IMR-90 (cell line): ENCODE measurements around the gene BET1L. TPM values are rescaled to one million over a fixed set of nuclear protein-coding genes. Genes with fewer than 3 reads are reported as not detected.

Experiments used
- ATAC-seq: fragments of 200-7000 bp; cut with Tn5 transposase; 2 replicates; pipeline ENCODE4 v1.9.1; 2020; ENCODE audit warnings: low read depth, mild to moderate bottlenecking, moderate library complexity
- BruUV-seq: library from RNA; stranded (reverse); fragments of 400-500 nt; replicated peaks from 2 replicates; lab custom pipeline; 2021; lab: Mats Ljungman, UMichigan
- CTCF ChIA-PET: fragments of 300-600 bp; formaldehyde crosslinking; extraction: SDS; loops from one replicate; lab custom pipeline; 2021; ENCODE audit warnings: antibody characterized with exemption; lab: Yijun Ruan, JAX
- POLR2A ChIA-PET: fragments of 300-600 bp; sonication (Branson Sonifier 250); formaldehyde crosslinking; loops from one replicate; lab custom pipeline; 2022; ENCODE audit warnings: antibody characterized with exemption; ENCODE audit not compliant: unreplicated experiment; lab: Charles Lee
- DNase-seq: peaks from one replicate; pipeline ENCODE4 v3.0.0; 2013
- H2AFZ ChIP-seq: replicated peaks from 2 replicates; pipeline ENCODE3; 2013; ENCODE audit warnings: low read length, mild to moderate bottlenecking; ENCODE audit not compliant: poor library complexity
- H2AK5ac ChIP-seq: 2 replicates; pipeline ENCODE4 v1.6.1; 2013; ENCODE audit warnings: low read depth, low read length, inconsistent platforms
- H2AK9ac ChIP-seq: replicated peaks from 2 replicates; pipeline ENCODE3; 2013; ENCODE audit warnings: mild to moderate bottlenecking, low read depth, low read length, moderate library complexity; ENCODE audit not compliant: poor library complexity
- H2BK120ac ChIP-seq: 2 replicates; pipeline ENCODE4 v1.6.1; 2013; ENCODE audit warnings: low read depth, low read length, inconsistent platforms
- H2BK15ac ChIP-seq: 3 replicates; pipeline ENCODE4 v1.6.1; 2013; ENCODE audit warnings: low read depth, low read length, inconsistent platforms
- H2BK20ac ChIP-seq: 2 replicates; pipeline ENCODE4 v1.6.1; 2013; ENCODE audit warnings: low read depth, mild to moderate bottlenecking, inconsistent platforms, low read length, moderate library complexity
- H2BK5ac ChIP-seq: 2 replicates; pipeline ENCODE4 v1.6.1; 2013; ENCODE audit warnings: mild to moderate bottlenecking, low read depth, low read length, inconsistent platforms; ENCODE audit not compliant: poor library complexity, severe bottlenecking
- H3K14ac ChIP-seq: replicated peaks from 2 replicates; pipeline ENCODE4 v1.6.1; 2013; ENCODE audit warnings: low read depth, low read length, inconsistent platforms
- H3K18ac ChIP-seq: 2 replicates; pipeline ENCODE4 v1.6.1; 2013; ENCODE audit warnings: low read depth, low read length, control low read depth
- H3K23ac ChIP-seq: 2 replicates; pipeline ENCODE4 v1.6.1; 2013; ENCODE audit warnings: low read depth, low read length, inconsistent platforms
- H3K27ac ChIP-seq: 2 replicates; pipeline ENCODE4 v1.5.1; 2013; ENCODE audit warnings: mild to moderate bottlenecking, control low read depth, low read length; ENCODE audit not compliant: insufficient read depth
- H3K27me3 ChIP-seq: 2 replicates; pipeline ENCODE4 v1.6.1; 2013; ENCODE audit warnings: low read length; ENCODE audit not compliant: control insufficient read depth, insufficient read depth
- H3K36me3 ChIP-seq: 2 replicates; pipeline ENCODE4 v1.6.1; 2013; ENCODE audit warnings: low read length, mixed read lengths; ENCODE audit not compliant: control insufficient read depth, insufficient read depth
- H3K4ac ChIP-seq: 2 replicates; pipeline ENCODE4 v1.6.1; 2013; ENCODE audit warnings: low read depth, low read length, inconsistent platforms
- H3K4me1 ChIP-seq: 2 replicates; pipeline ENCODE4 v1.6.1; 2013; ENCODE audit warnings: low read length, mixed read lengths; ENCODE audit not compliant: control insufficient read depth, insufficient read depth
- H3K4me2 ChIP-seq: 2 replicates; pipeline ENCODE4 v1.6.1; 2013; ENCODE audit warnings: low read depth, mild to moderate bottlenecking, control low read depth, low read length, moderate library complexity
- H3K4me3 ChIP-seq: 2 replicates; pipeline ENCODE4 v1.5.1; 2013; ENCODE audit warnings: low read depth, mild to moderate bottlenecking, control low read depth, low read length, moderate library complexity; ENCODE audit not compliant: insufficient read depth
- H3K56ac ChIP-seq: 2 replicates; pipeline ENCODE4 v1.6.1; 2013; ENCODE audit warnings: low read length, inconsistent platforms; ENCODE audit not compliant: insufficient read depth; ENCODE audit errors: extremely low read depth
- H3K79me1 ChIP-seq, 2 experiments: 2 replicates each; pipeline ENCODE4 v1.6.1; 2013; ENCODE audit warnings: low read length in 2 of 2, inconsistent platforms in 1 of 2, low read depth in 1 of 2
- H3K9ac ChIP-seq: 2 replicates; pipeline ENCODE4 v1.6.1; 2013; ENCODE audit warnings: low read depth, low read length, control low read depth
- H3K9me1 ChIP-seq: 2 replicates; pipeline ENCODE4 v1.6.1; 2013; ENCODE audit warnings: low read length, inconsistent platforms; ENCODE audit not compliant: insufficient read depth
- H3K9me3 ChIP-seq: 2 replicates; pipeline ENCODE4 v1.6.1; 2013; ENCODE audit warnings: low read length; ENCODE audit not compliant: control insufficient read depth, insufficient read depth
- H4K20me1 ChIP-seq: 2 replicates; pipeline ENCODE4 v1.6.1; 2013; ENCODE audit warnings: low read length, inconsistent platforms; ENCODE audit not compliant: insufficient read depth
- H4K5ac ChIP-seq: 2 replicates; pipeline ENCODE4 v1.6.1; 2013; ENCODE audit warnings: mild to moderate bottlenecking, low read depth, low read length, control low read depth
- H4K8ac ChIP-seq, 2 experiments: 2 replicates each; pipeline ENCODE4 v1.6.1; 2013; ENCODE audit warnings: low read depth in 2 of 2, low read length in 2 of 2, control low read depth in 1 of 2, inconsistent platforms in 1 of 2
- H4K91ac ChIP-seq: 2 replicates; pipeline ENCODE4 v1.6.1; 2013; ENCODE audit warnings: low read depth, low read length, inconsistent platforms; ENCODE audit not compliant: insufficient read depth
- CHD1 ChIP-seq: IDR thresholded peaks from 2 replicates; pipeline ENCODE4 v1.6.1; 2012; ENCODE audit warnings: low read depth, low read length, improper control_type of control experiment
- MAFK ChIP-seq: IDR thresholded peaks from 2 replicates; pipeline ENCODE4 v1.6.1; 2012; ENCODE audit warnings: low read depth, low read length, improper control_type of control experiment
- RAD21 ChIP-seq: IDR thresholded peaks from 2 replicates; pipeline ENCODE4 v1.6.1; 2012; ENCODE audit warnings: low read length, improper control_type of control experiment
- RCOR1 ChIP-seq: IDR thresholded peaks from 2 replicates; pipeline ENCODE4 v1.6.1; 2012; ENCODE audit warnings: mild to moderate bottlenecking, low read length, improper control_type of control experiment; ENCODE audit not compliant: insufficient replicate concordance
- WGBS, 2 experiments: methylation state at CpG; one replicate each; pipeline versions ENCODE4 v1.1.5 to v1.1.7; 2013; ENCODE audit warnings: missing lambda C conversion rate in 2 of 2; ENCODE audit not compliant: insufficient read length in 1 of 2; ENCODE audit errors: extremely low coverage in 2 of 2; 5-methylcytosine and 5-hydroxymethylcytosine counted together
- dilution Hi-C: fragments of 300-500 bp; cut with HindIII; formaldehyde crosslinking; loops from one replicate; pipeline ENCODE4 v1.14.3; 2018; ENCODE audit warnings: low sequenced_read_pairs; ENCODE audit not compliant: unreplicated experiment
- in situ Hi-C: fragments of 300-500 bp; cut with MboI; formaldehyde crosslinking; loops from 3 replicates; pipeline ENCODE4 v1.14.3; 2019; ENCODE audit warnings: low sequenced_read_pairs, inconsistent platforms, mixed read lengths
- intact Hi-C: fragments of 100-400 bp; cut with micrococcal nuclease; formaldehyde crosslinking; loops from 2 replicates; pipeline ENCODE4 v1.10.0; 2022
- polyA plus RNA-seq, 3 experiments: library from polyadenylated mRNA; depleted of rRNA; stranded (reverse); fragments of >200 nt; gene quantifications; 2 replicates each; pipeline ENCODE4 v1.2.3, GENCODE V29; 2012; ENCODE audit warnings: low replicate concordance in 1 of 3
- total RNA-seq: library from RNA; depleted of rRNA; stranded (reverse); fragments of >200 nt; gene quantifications from 2 replicates; pipeline ENCODE4 v1.2.3, GENCODE V29; 2012

Gene BET1L
- total and polyA plus RNA-seq, 2 of the 4 experiments (the other 2 are of a cell fraction) = 10.8 to 90.7 TPM

- H3K4me3 ChIP-seq = no peak overlapping the region
- H2BK5ac ChIP-seq = no peak overlapping the region
- no peak overlapping the region for H3K14ac ChIP-seq
- no peak overlapping the region for H2BK20ac ChIP-seq
- no peak overlapping the region for H2AK9ac ChIP-seq
- H4K91ac ChIP-seq = no peak overlapping the region
- no peaks in the 10 kb centered on the region for H3K9me3 ChIP-seq
- no peak overlapping the region for H2BK15ac ChIP-seq
- DNase-seq (no peak), ATAC-seq (no peak)
- H3K9me1 ChIP-seq = no peaks in the 10 kb centered on the region
- no peak overlapping the region for H4K5ac ChIP-seq
- H3K27me3 ChIP-seq = peaks cover 1% of the 10 kb centered on the region
- ChIA-PET CTCF (no interaction called here), POLR2A (no interaction called here)
- intact Hi-C loops = no loop called here
- BruUV-seq = no TSS peak
- H3K4me1 ChIP-seq = no peaks in the 10 kb centered on the region
- no peak overlapping the region for H3K27ac ChIP-seq
- no peak overlapping the region for H3K56ac ChIP-seq
- H3K4ac ChIP-seq = no peak overlapping the region
- peaks cover 41% of the 10 kb centered on the region for H3K36me3 ChIP-seq
- no peak overlapping the region for H2AK5ac ChIP-seq
- no peak overlapping the region for H3K9ac ChIP-seq
- H4K8ac ChIP-seq = no peak overlapping the region
- dilution Hi-C loops = no loop called here
- H2BK120ac ChIP-seq = no peak overlapping the region
- no peak overlapping the region for H2AFZ ChIP-seq
- no peak overlapping the region for H3K18ac ChIP-seq
- H3K79me1 ChIP-seq = peaks cover 0 to 9% of the 10 kb centered on the region in 2 experiments; a peak in 2 of 4 replicates
- WGBS, 2 experiments = 80% methylated on average over 2 of the region's 8 CpGs; no CpG with 5 or more reads in 1 of the 2 experiments
- H3K23ac ChIP-seq = no peak overlapping the region
- no peak for TF ChIP-seq RCOR1
- no peak for TF ChIP-seq RAD21
- TF ChIP-seq CHD1 = no peak
- TF ChIP-seq MAFK = no peak
- H4K20me1 ChIP-seq = no peaks in the 10 kb centered on the region; the same call in 1 of the 2 replicates
- in situ Hi-C loops = no loop called here
- no peak overlapping the region for H3K4me2 ChIP-seq
Measured at GRCh38 chr11:252666-253065, 45.5 kb upstream of the BET1L start.
